Stimulated activated naive CD8-positive, alpha-beta T cell treated with anti-CD3 and anti-CD28 coated beads, Interleukin-15, amount 100 ng/mL, for 72 hours (primary cell): ENCODE measurements around the gene ZNF385B.
"Not testable (repeated sequence)": the region's sequence is repeated elsewhere in the genome, so short reads cannot be mapped to it uniquely, and the experiment has no call there.

Experiments used
- ATAC-seq: fragments of 150-1000 bp; cut with Tn5 transposase; 2 replicates; pipeline ENCODE4 v1.10.0; 2021; ENCODE audit warnings: mild to moderate bottlenecking, moderate library complexity
- DNase-seq, 2 donors: peaks; one replicate each; pipeline ENCODE4 v3.0.0; 2021 to 2022
- H3K27ac Mint-ChIP-seq, 2 donors: one replicate each; pipeline ENCODE4 v1.8.0; 2022; ENCODE audit warnings: mild to moderate bottlenecking in 2 of 2, mixed read lengths in 2 of 2, moderate library complexity in 2 of 2
- H3K27me3 Mint-ChIP-seq: one replicate; pipeline ENCODE4 v1.8.0; 2022; ENCODE audit warnings: mixed read lengths
- H3K4me1 Mint-ChIP-seq: one replicate; pipeline ENCODE4 v1.8.0; 2022; ENCODE audit warnings: mild to moderate bottlenecking, mixed read lengths
- H3K4me3 Mint-ChIP-seq, 2 donors: one replicate each; pipeline ENCODE4 v1.8.0; 2022; ENCODE audit warnings: mild to moderate bottlenecking in 2 of 2, mixed read lengths in 2 of 2, moderate library complexity in 1 of 2
- H3K9me3 Mint-ChIP-seq, 2 donors: one replicate each; pipeline ENCODE4 v1.8.0; 2022; ENCODE audit warnings: mixed read lengths in 2 of 2

The ZNF385B gene

DNA sequence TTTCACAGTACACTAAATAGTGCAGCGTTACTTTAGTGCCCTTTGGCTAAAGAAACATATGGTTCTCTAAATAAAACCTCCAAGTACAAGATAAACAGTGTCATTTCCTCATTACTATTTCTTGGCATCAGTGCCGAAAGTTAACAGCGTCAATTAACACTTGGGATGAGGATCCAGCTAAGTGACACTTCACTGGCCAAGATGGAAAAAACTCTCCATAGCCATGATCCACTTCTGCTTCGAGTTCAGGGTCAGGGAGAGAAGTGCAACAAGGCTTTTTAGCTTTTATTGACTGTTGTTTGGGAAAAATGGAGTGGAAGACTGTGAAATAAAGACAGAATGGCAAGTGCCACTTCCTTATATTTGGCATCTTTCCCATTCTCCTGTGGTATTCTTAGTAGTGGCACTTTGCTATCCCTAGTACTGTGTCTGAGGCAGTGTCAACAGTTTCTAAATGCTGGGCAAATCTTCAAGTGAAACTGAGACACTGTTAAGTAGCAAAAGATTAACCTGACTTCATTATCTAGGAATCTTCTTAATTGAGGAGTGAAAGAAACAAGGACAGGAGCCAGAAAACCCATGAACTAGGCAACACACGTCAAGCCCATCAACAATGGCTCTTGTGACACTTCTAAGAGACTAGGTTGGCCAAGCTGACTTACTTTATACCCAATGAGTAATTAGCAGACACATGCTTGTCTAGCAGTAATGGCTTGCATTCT lies 374.2 kb downstream of the ZNF385B start:
- DNase-seq (no peak), ATAC-seq (no peak)
- H3K27ac Mint-ChIP-seq, result no peak overlapping the region
- H3K4me3 Mint-ChIP-seq, result no peak overlapping the region
- no peaks in the 10 kb centered on the region for H3K4me1 Mint-ChIP-seq
- H3K9me3 Mint-ChIP-seq, result no peaks in the 10 kb centered on the region
- H3K27me3 Mint-ChIP-seq, result no peaks in the 10 kb centered on the region

- no peak overlapping the region for H3K4me3 Mint-ChIP-seq
- ATAC-seq (no peak), DNase-seq (no peak)
- no peaks in the 10 kb centered on the region for H3K27me3 Mint-ChIP-seq
- no peaks in the 10 kb centered on the region for H3K9me3 Mint-ChIP-seq
- H3K4me1 Mint-ChIP-seq, result no peaks in the 10 kb centered on the region
- no peak overlapping the region for H3K27ac Mint-ChIP-seq
Observed at GRCh38 chr2:179483131-179483530, 378.3 kb downstream of the ZNF385B start.

- DNase-seq (no peak), ATAC-seq (no peak)
- Mint-ChIP-seq H3K27ac (no peak overlapping the region), H3K4me1 (no peaks in the 10 kb centered on the region), H3K9me3 (no peaks in the 10 kb centered on the region), H3K27me3 (no peaks in the 10 kb centered on the region), H3K4me3 (no peak overlapping the region)
Observed at GRCh38 chr2:179479947-179480346, 381.5 kb downstream of the ZNF385B start.

- Mint-ChIP-seq H3K27ac (no peak overlapping the region), H3K4me3 (no peak overlapping the region), H3K9me3 (no peaks in the 10 kb centered on the region), H3K4me1 (no peaks in the 10 kb centered on the region), H3K27me3 (no peaks in the 10 kb centered on the region)
- DNase-seq (no peak), ATAC-seq (no peak)
Observed at GRCh38 chr2:179478771-179479170, 382.6 kb downstream of the ZNF385B start.

DNA sequence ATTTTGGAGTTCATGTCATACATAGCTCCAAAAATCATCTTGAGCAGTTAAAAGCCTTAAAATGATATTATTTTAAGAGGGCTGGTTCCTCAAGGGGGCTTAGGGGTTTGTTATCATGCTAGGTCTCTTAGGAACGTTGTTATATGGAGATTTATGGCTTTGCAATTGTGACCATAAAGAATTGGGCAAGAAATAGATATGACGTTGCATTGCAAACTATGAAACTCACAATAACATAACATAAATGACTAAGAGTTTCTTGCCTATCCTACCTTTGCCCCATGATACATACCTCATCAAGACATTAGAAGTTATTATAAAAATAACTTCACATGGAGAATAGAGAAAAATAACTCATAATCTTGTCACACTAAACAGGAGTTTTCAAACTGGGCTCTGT lies 390.4 kb downstream of the ZNF385B start:
- Mint-ChIP-seq H3K4me1 (no peaks in the 10 kb centered on the region), H3K9me3 (no peaks in the 10 kb centered on the region), H3K27ac (no peak overlapping the region), H3K4me3 (no peak overlapping the region), H3K27me3 (no peaks in the 10 kb centered on the region)
- DNase-seq (no peak), ATAC-seq (no peak)

GRCh38 chr2:179470089-179470488 lies 391.3 kb downstream of the ZNF385B start:
- Mint-ChIP-seq H3K4me3 (no peak overlapping the region), H3K27me3 (peaks cover 8% of the 10 kb centered on the region), H3K4me1 (no peaks in the 10 kb centered on the region), H3K27ac (no peak overlapping the region), H3K9me3 (no peaks in the 10 kb centered on the region)
- ATAC-seq (no peak), DNase-seq (no peak)

DNA sequence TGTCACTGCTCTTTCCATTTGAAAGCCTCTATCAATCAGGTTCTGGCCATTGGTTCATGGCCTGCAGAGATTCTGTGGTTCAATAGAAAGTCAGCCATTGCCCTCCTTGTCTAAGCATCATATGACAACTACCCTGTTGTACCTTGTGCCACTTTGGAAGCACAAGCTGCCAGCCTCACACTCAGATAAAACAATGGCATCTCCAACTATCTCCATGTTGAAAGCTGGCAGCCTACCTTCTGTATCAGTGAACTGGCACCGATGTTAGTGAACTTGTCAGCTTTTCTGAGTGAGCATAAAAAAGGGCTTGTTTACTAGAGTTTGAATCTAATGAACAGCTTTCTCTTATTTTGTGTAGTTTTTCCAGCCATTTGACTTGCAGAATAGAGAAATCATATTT lies 393.5 kb downstream of the ZNF385B start:
- Mint-ChIP-seq H3K4me1 (no peaks in the 10 kb centered on the region), H3K9me3 (no peaks in the 10 kb centered on the region), H3K27me3 (peaks cover 12% of the 10 kb centered on the region), H3K4me3 (no peak overlapping the region), H3K27ac (no peak overlapping the region)
- DNase-seq (no peak), ATAC-seq (no peak)

DNA sequence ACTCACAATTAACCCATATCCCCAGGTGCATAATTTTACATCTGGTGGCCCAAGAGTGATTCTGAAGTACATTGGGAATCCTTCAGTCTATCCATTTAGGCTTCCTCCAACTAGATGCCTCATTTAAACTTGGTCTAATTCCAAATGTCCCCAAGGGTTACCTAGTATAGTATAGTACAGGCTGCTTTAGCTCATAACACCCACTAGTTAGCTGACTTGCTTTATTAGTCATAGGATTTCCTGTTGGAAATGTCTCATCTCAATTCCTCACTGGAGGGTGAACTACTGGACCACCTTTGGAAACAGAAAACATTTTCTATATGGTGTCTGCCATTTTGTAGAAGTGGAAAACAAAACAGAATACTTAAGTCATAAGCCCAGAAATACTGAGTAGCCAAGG lies 394.3 kb downstream of the ZNF385B start:
- peaks cover 12% of the 10 kb centered on the region for H3K27me3 Mint-ChIP-seq
- H3K4me3 Mint-ChIP-seq, result no peak overlapping the region
- DNase-seq (no peak), ATAC-seq (no peak)
- no peak overlapping the region for H3K27ac Mint-ChIP-seq
- H3K9me3 Mint-ChIP-seq, result no peaks in the 10 kb centered on the region
- H3K4me1 Mint-ChIP-seq, result no peaks in the 10 kb centered on the region

GRCh38 chr2:179461420-179461819 lies 400.0 kb downstream of the ZNF385B start:
- Mint-ChIP-seq H3K4me3 (no peak overlapping the region), H3K4me1 (peaks cover 5% of the 10 kb centered on the region), H3K27ac (no peak overlapping the region), H3K9me3 (peaks cover 6 to 12% of the 10 kb centered on the region in 2 donors), H3K27me3 (peaks cover 12% of the 10 kb centered on the region)
- DNase-seq (no peak), ATAC-seq (no peak)

- peaks cover 6 to 12% of the 10 kb centered on the region in 2 donors for H3K9me3 Mint-ChIP-seq
- H3K27me3 Mint-ChIP-seq, result peaks cover 7% of the 10 kb centered on the region
- H3K27ac Mint-ChIP-seq, result no peak overlapping the region
- no peak overlapping the region for H3K4me3 Mint-ChIP-seq
- no peak for ATAC-seq
- DNase-seq, result no peak
- peaks cover 5% of the 10 kb centered on the region for H3K4me1 Mint-ChIP-seq
Observed at GRCh38 chr2:179460181-179460929, 401.1 kb downstream of the ZNF385B start.

- H3K4me1 Mint-ChIP-seq, H3K27ac Mint-ChIP-seq, H3K27me3 Mint-ChIP-seq, DNase-seq, ATAC-seq, H3K4me3 Mint-ChIP-seq: not testable (repeated sequence)
- H3K9me3 Mint-ChIP-seq, result peaks cover 6 to 12% of the 10 kb centered on the region in 2 donors
Observed at GRCh38 chr2:179458113-179458512, 403.3 kb downstream of the ZNF385B start.

- DNase-seq (no peak), ATAC-seq (no peak)
- H3K4me3 Mint-ChIP-seq, result no peak overlapping the region
- peaks cover 5% of the 10 kb centered on the region for H3K4me1 Mint-ChIP-seq
- H3K9me3 Mint-ChIP-seq, result peaks cover 6 to 12% of the 10 kb centered on the region in 2 donors
- no peak overlapping the region for H3K27ac Mint-ChIP-seq
- H3K27me3 Mint-ChIP-seq, result no peaks in the 10 kb centered on the region
Observed at GRCh38 chr2:179455824-179456223, 405.6 kb downstream of the ZNF385B start.

- Mint-ChIP-seq H3K4me1 (no peaks in the 10 kb centered on the region), H3K9me3 (peaks cover 6 to 12% of the 10 kb centered on the region in 2 donors)
- no peak for ATAC-seq
Observed at GRCh38 chr2:179455172-179455524, 406.3 kb downstream of the ZNF385B start.

DNA sequence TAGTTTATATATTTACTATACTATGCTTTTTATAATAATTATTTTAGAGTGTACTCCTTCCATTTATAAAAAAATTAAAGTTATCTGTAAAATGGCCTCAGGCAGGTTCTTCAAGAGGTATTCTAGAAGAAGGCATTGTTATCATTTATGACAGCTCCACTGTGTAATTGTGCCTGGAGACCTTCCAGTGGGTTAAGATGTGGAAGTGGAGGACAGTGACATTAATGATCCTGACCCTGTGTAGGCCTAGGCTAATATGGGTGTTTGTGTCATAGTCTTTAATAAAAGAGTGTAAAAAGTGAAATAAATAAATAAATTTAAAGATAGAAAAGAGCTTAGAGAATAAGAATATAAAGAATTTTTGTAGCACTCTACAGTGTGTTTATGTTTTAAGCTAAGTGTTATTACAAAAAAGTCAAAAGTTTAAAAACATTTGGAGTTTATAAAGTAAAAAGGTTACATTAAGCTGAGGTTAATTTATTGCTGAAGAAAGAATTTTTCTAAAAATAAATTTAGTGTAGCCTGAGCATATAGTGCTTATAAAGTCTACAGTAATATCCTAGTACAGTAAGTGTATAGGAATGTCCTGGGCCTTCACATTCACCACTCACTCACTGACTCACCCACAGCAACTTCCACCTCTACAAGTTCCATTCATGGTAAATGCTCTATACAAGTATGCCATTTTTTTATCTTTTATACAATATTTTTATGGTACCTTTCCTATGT lies 406.8 kb downstream of the ZNF385B start:
- Mint-ChIP-seq H3K9me3 (peaks cover 6 to 12% of the 10 kb centered on the region in 2 donors), H3K4me3 (no peak overlapping the region)
- ATAC-seq, result no peak

More at GRCh38 chr2:179455172-179455524, 406.3 kb downstream of the ZNF385B start:
- Mint-ChIP-seq H3K27ac (no peak overlapping the region), H3K27me3 (no peaks in the 10 kb centered on the region), H3K4me3 (no peak overlapping the region)
- DNase-seq, result no peak

DNA sequence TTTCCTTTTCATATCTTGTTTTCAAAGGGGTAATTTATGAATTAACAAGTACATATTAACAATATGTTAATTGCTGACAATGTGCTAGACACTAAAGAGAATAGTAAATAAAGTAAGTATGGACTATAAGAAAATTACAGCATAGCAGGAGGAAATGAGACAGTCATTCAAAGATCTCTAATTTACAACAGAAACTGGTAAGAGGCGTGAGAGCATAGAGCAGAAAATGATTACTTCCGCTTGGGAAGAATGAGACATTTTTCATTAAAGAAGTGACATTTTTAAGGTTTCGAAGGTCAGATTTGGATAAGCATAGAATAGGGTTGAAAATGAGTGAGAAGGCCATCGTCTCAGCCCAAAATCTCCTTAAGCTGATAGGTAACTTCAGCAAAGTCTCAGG lies 412.4 kb downstream of the ZNF385B start:
- DNase-seq, result no peak
- Mint-ChIP-seq H3K9me3 (no peaks in the 10 kb centered on the region), H3K27me3 (no peaks in the 10 kb centered on the region), H3K4me1 (no peaks in the 10 kb centered on the region), H3K4me3 (no peak overlapping the region), H3K27ac (no peak overlapping the region)
- ATAC-seq, result no peak

More for the DNA sequence above, 406.8 kb downstream of the ZNF385B start:
- Mint-ChIP-seq H3K27ac (no peak overlapping the region), H3K4me1 (no peaks in the 10 kb centered on the region), H3K27me3 (no peaks in the 10 kb centered on the region)
- no peak for DNase-seq
